ENCODE data around the gene UBAC2. TPM values are rescaled to one million over a fixed set of nuclear protein-coding genes. Genes with fewer than 3 reads are reported as not detected.
A peak's percentile ranks its signal among the peaks of the same experiment; 100 is the strongest.
"Not testable (repeated sequence)": the region's sequence is repeated elsewhere in the genome, so short reads cannot be mapped to it uniquely, and the experiment has no call there.

The UBAC2 gene
- total RNA-seq, 1 donor from 2014 or later, result 52.6 TPM

- no peak for DNase-seq
These were observed 26.8 kb downstream of the UBAC2 start for GRCh38 chr13:99227331-99227900.

GRCh38 chr13:99227909-99228688 lies 27.4 kb downstream of the UBAC2 start:
- intact Hi-C loops (cut with micrococcal nuclease), result loop anchor here (1.0 to 2.0 kb wide), 4 partner anchors 9 to 29 kb away; partner anchors contain the start of gene UBAC2
- no peaks in the 10 kb centered on the region for H3K27me3 Mint-ChIP-seq
- peak; percentile 58 for DNase-seq
- H3K4me1 Mint-ChIP-seq, result peaks cover 56% of the 10 kb centered on the region
- peaks cover 36% of the 10 kb centered on the region for H3K36me3 Mint-ChIP-seq (ENCODE audit: low read depth)
- no peaks in the 10 kb centered on the region for H3K9me3 Mint-ChIP-seq
- peak overlapping the region; percentile 79 for H3K4me3 Mint-ChIP-seq
- H3K27ac Mint-ChIP-seq, result peak overlapping the region; percentile 86

More at GRCh38 chr13:99227331-99227900, 26.8 kb downstream of the UBAC2 start:
- peaks cover 58% of the 10 kb centered on the region for H3K4me1 Mint-ChIP-seq
- H3K4me3 Mint-ChIP-seq, result peak overlapping the region; percentile 42
- no peaks in the 10 kb centered on the region for H3K27me3 Mint-ChIP-seq
- H3K9me3 Mint-ChIP-seq, result no peaks in the 10 kb centered on the region
- peaks cover 41% of the 10 kb centered on the region for H3K36me3 Mint-ChIP-seq (ENCODE audit: low read depth)
- H3K27ac Mint-ChIP-seq, result peak overlapping the region; percentile 81
- intact Hi-C loops (cut with micrococcal nuclease), result no loop called here

DNA sequence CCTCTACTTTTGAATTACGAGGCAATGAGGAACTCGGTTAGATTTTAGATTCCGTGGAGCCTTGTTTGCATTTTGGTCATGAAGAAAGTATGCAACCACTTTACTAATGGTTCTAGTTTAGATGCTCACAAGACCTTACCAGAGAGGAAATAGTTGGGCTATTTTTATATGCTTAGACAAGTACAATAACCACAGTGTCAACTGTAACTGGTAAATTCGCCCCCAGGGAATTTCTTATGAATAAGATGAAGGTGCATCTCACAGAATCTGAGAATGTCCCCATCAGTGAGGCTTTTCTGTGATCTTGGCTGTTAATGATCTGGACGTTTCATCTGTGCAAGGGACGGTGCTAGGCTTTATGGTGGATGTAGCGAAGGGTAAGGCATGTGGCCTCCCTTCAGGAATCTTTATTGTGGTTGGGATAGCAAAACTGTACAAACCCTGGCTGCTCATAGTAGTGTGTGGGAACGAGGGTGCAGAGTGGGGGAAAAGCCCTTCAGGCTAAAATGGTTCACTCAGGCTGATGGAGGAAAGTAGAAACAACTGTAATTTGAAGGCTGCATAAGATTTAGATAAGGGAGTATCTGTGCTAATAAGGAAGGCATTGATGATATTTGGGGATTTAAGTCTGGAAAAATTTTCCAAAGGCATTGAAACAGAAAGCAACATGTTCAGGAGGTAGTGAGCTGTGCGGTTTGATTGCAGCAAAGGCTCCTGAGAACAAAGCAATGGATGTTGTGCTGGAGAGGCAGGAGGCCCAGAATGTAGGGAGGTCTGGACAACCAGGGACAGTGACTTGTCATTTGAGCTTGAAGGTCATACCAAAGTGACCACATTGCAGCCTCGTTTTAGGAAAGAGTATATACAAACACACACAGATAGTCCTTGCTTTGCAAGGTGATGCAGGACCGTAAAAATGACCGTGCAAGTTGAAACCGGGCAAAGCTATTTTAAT lies 28.4 kb downstream of the UBAC2 start:
- peak overlapping the region; percentile 79 for H3K4me3 Mint-ChIP-seq
- no peaks in the 10 kb centered on the region for H3K27me3 Mint-ChIP-seq
- H3K27ac Mint-ChIP-seq, result peak overlapping the region; percentile 86
- H3K9me3 Mint-ChIP-seq, result no peaks in the 10 kb centered on the region
- peak; percentile 65 for DNase-seq
- peaks cover 38% of the 10 kb centered on the region for H3K36me3 Mint-ChIP-seq (ENCODE audit: low read depth)
- peaks cover 50% of the 10 kb centered on the region for H3K4me1 Mint-ChIP-seq
- intact Hi-C loops (cut with micrococcal nuclease), result loop anchor here (1.0 to 2.0 kb wide), 6 partner anchors 9 to 53 kb away; partner anchors contain the start of gene UBAC2

DNA sequence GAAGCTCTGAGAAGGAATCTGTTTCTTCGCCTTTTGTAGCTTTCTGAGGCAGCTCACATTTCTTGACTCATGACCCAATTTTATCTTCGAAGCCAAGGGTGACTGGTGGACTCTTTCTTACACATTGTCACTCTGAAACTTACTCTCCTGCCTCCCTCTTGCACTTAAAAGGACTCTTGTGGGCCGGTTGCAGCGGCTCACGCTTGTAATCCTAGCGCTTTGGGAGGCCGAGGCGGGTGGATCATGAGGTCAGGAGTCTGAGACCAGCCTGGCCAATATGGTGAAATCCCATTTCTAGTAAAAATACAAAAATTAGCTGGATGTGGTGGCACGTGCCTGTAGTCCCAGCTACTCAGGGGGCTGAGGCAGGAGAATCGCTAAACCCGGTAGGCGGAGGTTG lies 29.9 kb downstream of the UBAC2 start:
- H3K27ac Mint-ChIP-seq; H3K4me3 Mint-ChIP-seq; H3K27me3 Mint-ChIP-seq; intact Hi-C loops (cut with micrococcal nuclease); H3K9me3 Mint-ChIP-seq; DNase-seq: not testable (repeated sequence)
- Mint-ChIP-seq H3K4me1 (peaks cover 44% of the 10 kb centered on the region), H3K36me3 (ENCODE audit: low read depth) (peaks cover 41% of the 10 kb centered on the region)

GRCh38 chr13:99230991-99231390 lies 30.3 kb downstream of the UBAC2 start:
- Mint-ChIP-seq H3K4me1 (peaks cover 42% of the 10 kb centered on the region), H3K36me3 (ENCODE audit: low read depth) (peaks cover 39% of the 10 kb centered on the region), H3K27ac (no peak overlapping the region), H3K4me3 (no peak overlapping the region), H3K9me3 (no peaks in the 10 kb centered on the region), H3K27me3 (no peaks in the 10 kb centered on the region)
- no peak for DNase-seq
- intact Hi-C loops (cut with micrococcal nuclease), result no loop called here

GRCh38 chr13:99231721-99232120 lies 31.1 kb downstream of the UBAC2 start:
- Mint-ChIP-seq H3K36me3 (ENCODE audit: low read depth) (peaks cover 35% of the 10 kb centered on the region), H3K27me3 (no peaks in the 10 kb centered on the region), H3K9me3 (no peaks in the 10 kb centered on the region), H3K4me1 (peaks cover 42% of the 10 kb centered on the region), H3K27ac (peak overlapping the region; percentile 22), H3K4me3 (no peak overlapping the region)
- intact Hi-C loops (cut with micrococcal nuclease), result no loop called here
- no peak for DNase-seq

GRCh38 chr13:99237981-99238662 lies 37.5 kb downstream of the UBAC2 start:
- intact Hi-C loops (cut with micrococcal nuclease), result loop anchor here (1.0 to 2.0 kb wide), 2 partner anchors 9 to 21 kb away; partner anchors contain the start of gene GPR18
- Mint-ChIP-seq H3K4me1 (peaks cover 39% of the 10 kb centered on the region), H3K27me3 (no peaks in the 10 kb centered on the region), H3K4me3 (peak overlapping the region; percentile 82), H3K27ac (peak overlapping the region; percentile 89), H3K36me3 (ENCODE audit: low read depth) (peaks cover 50% of the 10 kb centered on the region), H3K9me3 (no peaks in the 10 kb centered on the region)
- peak; percentile 79 for DNase-seq

- no peak for DNase-seq
- no peak overlapping the region for H3K27ac Mint-ChIP-seq
- peaks cover 4% of the 10 kb centered on the region for H3K9me3 Mint-ChIP-seq
- peaks cover 14% of the 10 kb centered on the region for H3K4me1 Mint-ChIP-seq
- H3K27me3 Mint-ChIP-seq, result no peaks in the 10 kb centered on the region
- intact Hi-C loops (cut with micrococcal nuclease), result no loop called here
- no peak overlapping the region for H3K4me3 Mint-ChIP-seq
- H3K36me3 Mint-ChIP-seq (ENCODE audit: low read depth), result peaks cover 49% of the 10 kb centered on the region
These were observed 45.4 kb downstream of the UBAC2 start for GRCh38 chr13:99246100-99246499.

- intact Hi-C loops (cut with micrococcal nuclease); H3K4me3 Mint-ChIP-seq; H3K27me3 Mint-ChIP-seq; H3K9me3 Mint-ChIP-seq; H3K27ac Mint-ChIP-seq; DNase-seq: not testable (repeated sequence)
- peaks cover 62% of the 10 kb centered on the region for H3K36me3 Mint-ChIP-seq (ENCODE audit: low read depth)
- H3K4me1 Mint-ChIP-seq, result peaks cover 30% of the 10 kb centered on the region
These were observed 48.5 kb downstream of the UBAC2 start for GRCh38 chr13:99249178-99249577.

DNA sequence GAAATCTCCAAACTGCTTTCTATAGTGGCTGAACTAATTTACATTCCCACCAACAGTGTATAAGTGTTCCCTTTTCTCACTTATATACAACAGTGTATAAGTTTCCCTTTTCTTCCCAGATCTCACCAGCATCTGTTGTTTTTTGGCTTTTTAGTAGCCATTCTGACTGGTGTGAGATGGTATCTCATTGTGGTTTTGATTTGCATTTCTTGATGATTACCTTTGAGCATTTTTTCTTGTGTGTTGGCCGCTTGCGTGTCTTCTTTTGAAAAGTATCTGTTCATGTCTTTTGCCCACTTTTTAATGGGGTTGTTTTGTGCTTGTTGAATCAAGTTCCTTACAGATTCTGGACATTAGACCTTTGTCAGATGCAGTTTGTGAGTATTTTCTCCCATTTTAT lies 49.0 kb downstream of the UBAC2 start:
- H3K27me3 Mint-ChIP-seq; DNase-seq; intact Hi-C loops (cut with micrococcal nuclease); H3K27ac Mint-ChIP-seq; H3K9me3 Mint-ChIP-seq; H3K4me3 Mint-ChIP-seq: not testable (repeated sequence)
- Mint-ChIP-seq H3K4me1 (peaks cover 31% of the 10 kb centered on the region), H3K36me3 (ENCODE audit: low read depth) (peaks cover 61% of the 10 kb centered on the region)

DNA sequence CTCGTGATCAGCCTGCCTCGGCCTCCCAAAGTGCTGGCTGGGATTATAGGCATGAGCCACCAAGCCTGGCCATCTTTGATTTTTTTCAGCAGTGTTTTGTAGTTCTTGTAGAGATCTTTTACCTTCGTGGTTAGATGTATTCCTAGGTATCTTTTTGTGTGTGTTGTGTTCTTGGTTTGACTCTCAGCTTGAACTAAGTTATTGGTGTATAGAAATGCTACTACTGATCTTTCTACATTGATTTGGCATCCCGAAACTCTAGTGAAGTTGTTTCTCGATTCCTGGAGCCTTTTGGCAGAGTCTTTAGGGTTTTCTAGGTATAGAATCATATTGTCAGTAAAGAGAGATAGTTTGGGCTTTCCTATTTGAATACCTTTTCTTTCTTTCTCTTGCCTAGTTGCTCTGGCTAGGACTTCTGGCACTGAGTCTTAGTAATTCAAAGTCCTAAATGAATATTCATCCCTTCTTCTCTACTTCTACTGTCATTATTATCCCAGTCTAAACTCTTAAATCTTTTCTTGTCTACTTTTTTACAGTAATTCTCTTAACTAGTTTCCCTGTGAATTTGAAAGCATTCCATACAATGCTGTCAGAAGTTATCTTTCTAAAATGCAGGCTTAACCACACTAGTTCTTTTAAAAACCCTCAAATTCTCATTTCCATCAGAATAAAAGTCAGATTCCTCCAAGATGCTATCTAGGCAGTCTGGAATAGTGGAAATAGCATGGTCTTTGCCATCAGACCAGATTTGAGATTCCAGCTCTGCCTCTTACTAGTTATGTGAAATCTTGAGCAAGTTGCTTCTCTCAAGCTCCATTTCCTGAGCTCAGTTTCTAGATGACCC lies 50.5 kb downstream of the UBAC2 start:
- Mint-ChIP-seq H3K27me3 (no peaks in the 10 kb centered on the region), H3K27ac (peak overlapping the region; percentile 54), H3K9me3 (peaks cover 4% of the 10 kb centered on the region), H3K36me3 (ENCODE audit: low read depth) (peaks cover 64% of the 10 kb centered on the region), H3K4me1 (peaks cover 41% of the 10 kb centered on the region), H3K4me3 (no peak overlapping the region)
- intact Hi-C loops (cut with micrococcal nuclease), result loop anchor here (1.0 kb wide), 1 partner anchor 8 kb away; no protein-coding TSS in a partner anchor
- DNase-seq, result no peak

GRCh38 chr13:99251921-99252320 lies 51.3 kb downstream of the UBAC2 start:
- peaks cover 45% of the 10 kb centered on the region for H3K4me1 Mint-ChIP-seq
- no peak overlapping the region for H3K4me3 Mint-ChIP-seq
- H3K9me3 Mint-ChIP-seq, result peaks cover 4% of the 10 kb centered on the region
- H3K27me3 Mint-ChIP-seq, result no peaks in the 10 kb centered on the region
- intact Hi-C loops (cut with micrococcal nuclease), result loop anchor here (1.0 kb wide), 1 partner anchor 7 kb away; no protein-coding TSS in a partner anchor
- DNase-seq, result no peak
- no peak overlapping the region for H3K27ac Mint-ChIP-seq
- peaks cover 63% of the 10 kb centered on the region for H3K36me3 Mint-ChIP-seq (ENCODE audit: low read depth)
